Activated gamma-delta T cell treated with anti-CD3 and anti-CD28 coated beads, Interleukin-2, amount 50 U/mL, for 16 hours (primary cell): ENCODE data around the gene C3AR1.
"Not testable (repeated sequence)": the region's sequence is repeated elsewhere in the genome, so short reads cannot be mapped to it uniquely, and the experiment has no call there.

ENCODE experiments used
- DNase-seq: peaks from one replicate; pipeline ENCODE4 v3.0.0-alpha.2; 2020; ENCODE audit warnings: low read depth

Gene C3AR1

GRCh38 chr12:8065991-8066594 lies at the start of gene C3AR1:
Gene C3AR1 (minus strand): TSS chr12:8066359. CDS start chr12:8060185, 6,174 bp downstream.
- DNase-seq = no peak

- DNase-seq = not testable (repeated sequence)
These were observed 47.0 kb upstream of the C3AR1 start for GRCh38 chr12:8113117-8113516.

- DNase-seq = peak; percentile 72
These were observed 42.7 kb upstream of the C3AR1 start for GRCh38 chr12:8108808-8109398.

GRCh38 chr12:8099235-8099634 lies 33.1 kb upstream of the C3AR1 start:
- DNase-seq = no peak

- no peak for DNase-seq
These were observed 30.2 kb upstream of the C3AR1 start for GRCh38 chr12:8096281-8096915.

- no peak for DNase-seq
These were observed 27.1 kb upstream of the C3AR1 start for GRCh38 chr12:8093291-8093690.

- DNase-seq = no peak
These were observed 23.6 kb upstream of the C3AR1 start for GRCh38 chr12:8089716-8090115.

GRCh38 chr12:8089277-8089676 lies 23.1 kb upstream of the C3AR1 start:
- not testable (repeated sequence) for DNase-seq

- DNase-seq = peak; percentile 23
These were observed 22.4 kb upstream of the C3AR1 start for GRCh38 chr12:8088574-8088973.

- DNase-seq = no peak
These were observed 21.5 kb upstream of the C3AR1 start for GRCh38 chr12:8087666-8088065.

GRCh38 chr12:8084351-8084750 lies 18.2 kb upstream of the C3AR1 start:
- DNase-seq = not testable (repeated sequence)

- no peak for DNase-seq
These were observed 16.6 kb upstream of the C3AR1 start for GRCh38 chr12:8082808-8083100.

GRCh38 chr12:8081251-8081920 lies 15.2 kb upstream of the C3AR1 start:
- DNase-seq = no peak

GRCh38 chr12:8080120-8080519 lies 14.0 kb upstream of the C3AR1 start:
- DNase-seq = no peak

- DNase-seq = no peak
These were observed 12.8 kb upstream of the C3AR1 start for GRCh38 chr12:8078916-8079315.

GRCh38 chr12:8078398-8078797 lies 12.2 kb upstream of the C3AR1 start:
- DNase-seq = peak; percentile 40

- DNase-seq = no peak
These were observed 11.0 kb upstream of the C3AR1 start for GRCh38 chr12:8077207-8077606.

- DNase-seq = no peak
These were observed 10.2 kb upstream of the C3AR1 start for GRCh38 chr12:8076366-8076765.

- no peak for DNase-seq
These were observed 9.8 kb upstream of the C3AR1 start for GRCh38 chr12:8075935-8076334.

- DNase-seq = not testable (repeated sequence)
These were observed 5.7 kb upstream of the C3AR1 start for GRCh38 chr12:8071820-8072219.

- no peak for DNase-seq
These were observed 3.4 kb upstream of the C3AR1 start for GRCh38 chr12:8069582-8069981.

- DNase-seq = no peak
These were observed 2.0 kb downstream of the C3AR1 start for GRCh38 chr12:8064131-8064530.

- DNase-seq = no peak
These were observed 7.7 kb downstream of the C3AR1 start for GRCh38 chr12:8058506-8058905.
